HG03457 (cell line): ENCODE results near the gene STRN.
"Not testable (repeated sequence)": the region's sequence is repeated elsewhere in the genome, so short reads cannot be mapped to it uniquely, and the experiment has no call there.

Experiments used
- ATAC-seq: cut with Tn5 transposase; IDR thresholded peaks from one replicate; pipeline ENCODE4 v1.9.1; 2021; ENCODE audit warnings: moderate number of reproducible peaks; ENCODE audit not compliant: unreplicated experiment

The STRN gene

DNA sequence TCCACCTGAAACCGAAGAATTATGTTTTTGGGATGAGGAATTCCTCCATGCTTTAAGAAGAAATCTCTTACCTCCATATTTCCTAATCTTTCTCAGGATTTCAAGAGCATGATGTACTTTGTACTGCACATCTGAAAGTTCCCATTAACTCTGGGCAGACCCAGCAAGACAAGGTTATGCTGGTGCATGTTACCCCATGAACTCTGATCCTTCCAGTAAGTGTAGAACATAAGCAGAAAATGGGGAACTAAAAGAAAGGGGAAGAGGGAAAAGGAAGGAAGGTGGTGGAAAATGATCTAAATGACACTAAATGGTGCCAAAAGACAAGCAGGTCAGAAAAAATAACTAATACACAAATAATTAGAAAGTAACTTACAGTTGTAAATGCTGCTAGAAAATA lies 50.7 kb downstream of the STRN start:
- no peak for ATAC-seq

DNA sequence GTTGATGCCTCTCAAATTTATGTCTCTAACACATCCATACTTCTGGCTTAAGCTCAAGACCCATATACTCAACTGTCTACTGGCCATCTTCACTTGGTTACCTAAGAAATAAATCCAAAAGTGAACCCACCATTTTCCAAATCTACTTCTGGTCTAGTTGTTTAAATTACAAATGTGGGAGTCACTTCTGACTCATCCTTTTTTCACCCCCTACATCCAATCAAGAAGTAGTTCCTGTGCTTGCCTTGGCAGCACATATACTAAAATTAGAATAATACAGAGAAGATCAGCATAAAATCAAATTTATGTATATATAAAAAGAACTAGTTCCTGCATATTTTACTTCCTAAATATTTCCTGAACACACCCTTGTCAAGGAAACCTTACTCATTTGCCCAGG lies 53.6 kb downstream of the STRN start:
- no peak for ATAC-seq

GRCh38 chr2:36911012-36911411 lies 55.3 kb downstream of the STRN start:
- ATAC-seq = no peak

DNA sequence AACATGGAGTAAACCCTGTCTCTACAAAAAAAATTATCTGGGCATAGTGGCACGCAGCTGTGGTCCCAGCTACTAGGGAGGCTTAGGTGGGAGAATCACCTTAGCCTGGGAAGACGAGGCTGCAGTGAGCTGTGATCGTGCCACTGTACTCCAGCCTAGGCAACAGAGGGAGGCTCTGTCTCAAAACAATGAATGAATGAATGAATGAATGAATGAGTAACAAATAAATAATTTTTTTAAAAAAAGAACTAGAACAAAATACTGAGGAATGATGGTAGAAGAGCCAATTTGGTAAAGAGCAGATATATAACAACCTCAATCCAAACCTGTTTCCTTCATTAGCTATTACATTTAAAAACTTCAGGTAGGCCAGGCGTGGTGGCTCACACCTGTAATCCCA lies 60.1 kb downstream of the STRN start:
- no peak for ATAC-seq

- no peak for ATAC-seq
These were observed 61.7 kb downstream of the STRN start for GRCh38 chr2:36904636-36905035.

DNA sequence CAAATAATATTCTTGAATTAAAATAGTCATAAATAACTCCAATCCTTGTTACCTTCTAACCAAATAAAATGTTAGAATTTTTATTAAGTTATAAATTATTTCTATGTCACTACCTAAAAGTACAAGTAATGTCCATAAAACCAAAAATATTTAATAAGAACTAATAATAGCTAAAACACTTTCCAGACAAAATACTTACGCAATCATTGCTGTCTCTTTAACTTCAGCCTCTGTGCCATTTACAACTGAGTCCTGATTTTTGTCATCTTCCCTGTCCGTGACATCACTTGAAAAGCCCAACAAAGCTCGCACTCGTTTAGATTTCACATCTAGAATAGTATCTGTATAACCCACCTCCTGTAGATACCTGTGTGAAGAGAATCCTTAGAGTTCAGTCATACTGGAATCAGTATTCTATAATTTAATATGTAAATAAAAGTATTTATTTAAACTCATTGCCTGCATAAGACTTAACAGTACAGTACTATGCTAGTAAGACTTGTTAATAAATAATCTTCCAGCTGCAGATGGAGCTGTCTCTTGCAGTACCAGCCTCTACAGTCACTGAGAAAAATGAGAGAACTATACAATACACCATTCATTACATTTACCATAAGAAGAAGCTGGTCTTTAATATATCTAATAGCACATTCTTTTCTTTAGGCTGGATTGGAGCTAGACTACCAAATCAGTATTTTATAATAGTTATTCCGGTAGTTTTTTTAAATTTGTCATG lies 63.8 kb downstream of the STRN start:
- ATAC-seq = no peak

DNA sequence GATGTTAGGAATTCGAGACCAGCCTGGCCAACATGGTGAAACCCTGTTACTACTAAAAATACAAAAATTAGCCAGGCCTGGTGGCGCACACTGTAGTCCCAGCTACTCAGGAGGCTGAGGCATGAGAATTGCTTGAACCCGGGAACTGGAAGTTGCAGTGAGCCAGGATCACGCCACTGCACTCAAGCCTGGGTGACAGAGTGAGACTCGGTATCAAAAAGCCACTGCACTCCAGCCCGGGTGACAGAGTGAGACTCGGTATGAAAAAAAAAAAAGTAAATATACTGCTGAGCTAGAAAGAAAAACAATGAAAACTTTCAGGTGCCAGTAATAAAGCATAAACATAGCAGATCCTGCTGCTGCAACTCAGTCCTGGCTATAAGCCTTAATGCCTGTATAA lies 73.5 kb downstream of the STRN start:
- ATAC-seq = no peak

GRCh38 chr2:36889795-36890194 lies 76.5 kb downstream of the STRN start:
- ATAC-seq = no peak

- ATAC-seq = not testable (repeated sequence)
These were observed 79.2 kb downstream of the STRN start for GRCh38 chr2:36887095-36887494.

DNA sequence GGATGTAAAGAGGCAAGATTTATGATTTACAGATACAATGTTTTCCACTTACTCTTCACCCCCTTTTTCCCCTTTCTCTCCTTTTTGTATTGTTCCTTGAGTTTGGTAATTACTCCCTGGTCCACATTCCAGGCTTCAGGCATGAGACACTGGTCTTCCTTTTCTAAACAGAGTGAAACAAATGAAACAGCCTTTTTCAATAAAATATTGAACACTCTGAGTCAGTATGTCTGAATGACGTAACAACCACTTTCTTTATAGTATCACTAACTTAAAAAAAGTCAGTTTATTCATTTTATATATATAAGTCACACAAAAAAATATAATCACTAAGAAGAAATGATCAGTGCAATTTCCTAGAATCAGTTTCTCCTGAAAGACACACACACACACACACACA lies 79.7 kb downstream of the STRN start:
- no peak for ATAC-seq

DNA sequence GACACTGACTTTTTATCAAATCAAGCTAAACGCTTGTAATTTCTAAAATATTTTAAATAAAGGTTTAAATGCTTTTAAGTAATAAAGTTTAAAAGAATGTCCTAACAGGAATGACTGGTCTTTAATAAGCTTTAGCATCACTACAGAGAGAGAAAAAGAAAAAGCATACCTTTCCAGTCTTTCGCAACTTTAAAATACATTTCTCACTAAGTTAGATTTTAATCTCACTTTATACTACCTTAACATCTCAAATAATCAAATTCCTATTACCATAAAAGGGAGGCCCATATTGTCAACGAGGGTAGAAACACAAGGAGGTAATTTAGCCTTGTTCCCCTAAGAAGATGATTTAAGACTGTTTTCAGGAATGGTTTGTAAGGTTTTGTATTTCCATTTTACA lies 80.7 kb downstream of the STRN start:
- no peak for ATAC-seq

DNA sequence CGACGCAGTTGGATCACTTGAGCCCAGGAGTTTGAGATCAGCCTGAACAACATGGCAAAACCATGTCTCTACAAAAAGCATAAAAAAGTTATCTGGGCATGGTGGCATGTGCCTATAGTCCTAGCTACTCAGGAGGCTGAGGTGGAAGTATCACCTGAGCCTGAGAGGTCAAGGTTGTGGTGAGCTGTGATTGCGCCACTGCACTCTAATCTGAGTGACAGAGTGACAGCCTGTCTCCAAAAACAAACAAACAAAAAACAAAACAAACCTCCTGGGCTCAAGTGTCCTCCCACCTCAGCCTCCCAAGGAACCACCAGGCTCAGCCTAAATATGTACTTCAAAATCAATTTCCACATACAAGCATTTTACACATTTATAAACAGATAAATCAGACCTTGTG lies 83.8 kb downstream of the STRN start:
- no peak for ATAC-seq

- no peak for ATAC-seq
These were observed 84.5 kb downstream of the STRN start for GRCh38 chr2:36881816-36882215.

DNA sequence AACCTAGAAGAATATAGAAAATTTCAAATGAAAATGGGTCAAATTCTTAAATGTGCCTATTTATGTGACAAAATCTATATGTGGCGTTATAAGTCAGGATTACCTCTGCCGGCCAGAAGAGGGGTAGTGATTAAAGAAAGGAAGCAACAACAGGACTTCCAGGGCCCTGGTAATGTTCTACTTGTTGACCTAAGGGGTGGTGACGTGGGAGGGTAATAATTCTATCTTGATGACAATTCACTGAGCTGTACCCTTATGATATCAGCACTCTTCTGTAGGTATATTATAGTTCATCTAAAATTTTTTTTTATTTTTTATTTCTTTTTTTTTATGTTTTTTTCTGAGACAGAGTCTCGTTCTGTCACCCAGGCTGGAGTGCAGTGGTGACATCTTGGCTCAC lies 87.9 kb downstream of the STRN start:
- no peak for ATAC-seq

- ATAC-seq = no peak
These were observed 95.1 kb downstream of the STRN start for GRCh38 chr2:36871068-36871707.

DNA sequence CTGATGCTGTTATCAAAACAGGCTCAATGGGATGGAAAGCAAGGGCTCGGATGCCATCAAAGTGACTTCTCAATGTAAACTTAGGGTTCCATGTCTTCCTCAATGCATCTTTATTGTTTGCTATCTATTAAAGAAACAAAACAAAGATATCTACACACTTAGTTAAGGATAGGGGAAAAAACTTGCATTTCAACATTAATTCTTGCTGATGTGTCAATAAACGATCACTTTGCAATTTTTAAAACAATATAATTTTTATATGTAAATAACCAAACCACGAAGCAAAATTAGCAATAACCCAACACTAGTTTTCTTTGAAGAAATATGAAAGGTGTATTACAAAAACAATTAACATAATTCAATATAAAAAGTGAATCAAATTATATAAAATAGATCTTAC lies 96.7 kb downstream of the STRN start:
- no peak for ATAC-seq

GRCh38 chr2:36861896-36862295 lies 104.4 kb downstream of the STRN start:
- ATAC-seq = no peak

- ATAC-seq = no peak
These were observed 107.0 kb downstream of the STRN start for GRCh38 chr2:36859366-36859792.

- ATAC-seq = peak; percentile 55
These were observed 107.6 kb downstream of the STRN start for GRCh38 chr2:36858551-36859365.

GRCh38 chr2:36857713-36858112 lies 108.6 kb downstream of the STRN start:
- no peak for ATAC-seq

DNA sequence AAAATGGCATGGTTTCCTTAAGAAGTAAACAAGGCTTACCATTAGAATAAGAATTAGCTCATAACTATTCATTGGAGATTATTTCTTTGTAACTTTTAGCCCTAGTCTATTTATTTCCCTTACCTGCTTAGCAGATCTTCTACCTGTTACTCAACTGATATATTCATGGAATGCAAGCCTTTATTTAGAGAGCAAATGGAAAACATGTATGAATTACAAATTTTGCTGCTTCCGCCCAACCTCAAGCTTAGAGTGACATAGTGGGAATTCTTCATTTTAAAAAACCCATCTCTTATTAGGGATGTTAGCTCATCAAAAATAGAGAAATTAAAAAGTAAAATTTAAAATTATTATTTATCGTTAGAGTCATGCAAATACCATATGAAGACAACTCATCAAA lies 110.9 kb downstream of the STRN start:
- ATAC-seq = no peak

GRCh38 chr2:36854241-36854640 lies 112.1 kb downstream of the STRN start:
- no peak for ATAC-seq
